Measurements from ENCODE around the gene FAM83D.

Gene FAM83D, protein sequence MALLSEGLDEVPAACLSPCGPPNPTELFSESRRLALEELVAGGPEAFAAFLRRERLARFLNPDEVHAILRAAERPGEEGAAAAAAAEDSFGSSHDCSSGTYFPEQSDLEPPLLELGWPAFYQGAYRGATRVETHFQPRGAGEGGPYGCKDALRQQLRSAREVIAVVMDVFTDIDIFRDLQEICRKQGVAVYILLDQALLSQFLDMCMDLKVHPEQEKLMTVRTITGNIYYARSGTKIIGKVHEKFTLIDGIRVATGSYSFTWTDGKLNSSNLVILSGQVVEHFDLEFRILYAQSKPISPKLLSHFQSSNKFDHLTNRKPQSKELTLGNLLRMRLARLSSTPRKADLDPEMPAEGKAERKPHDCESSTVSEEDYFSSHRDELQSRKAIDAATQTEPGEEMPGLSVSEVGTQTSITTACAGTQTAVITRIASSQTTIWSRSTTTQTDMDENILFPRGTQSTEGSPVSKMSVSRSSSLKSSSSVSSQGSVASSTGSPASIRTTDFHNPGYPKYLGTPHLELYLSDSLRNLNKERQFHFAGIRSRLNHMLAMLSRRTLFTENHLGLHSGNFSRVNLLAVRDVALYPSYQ

DNA sequence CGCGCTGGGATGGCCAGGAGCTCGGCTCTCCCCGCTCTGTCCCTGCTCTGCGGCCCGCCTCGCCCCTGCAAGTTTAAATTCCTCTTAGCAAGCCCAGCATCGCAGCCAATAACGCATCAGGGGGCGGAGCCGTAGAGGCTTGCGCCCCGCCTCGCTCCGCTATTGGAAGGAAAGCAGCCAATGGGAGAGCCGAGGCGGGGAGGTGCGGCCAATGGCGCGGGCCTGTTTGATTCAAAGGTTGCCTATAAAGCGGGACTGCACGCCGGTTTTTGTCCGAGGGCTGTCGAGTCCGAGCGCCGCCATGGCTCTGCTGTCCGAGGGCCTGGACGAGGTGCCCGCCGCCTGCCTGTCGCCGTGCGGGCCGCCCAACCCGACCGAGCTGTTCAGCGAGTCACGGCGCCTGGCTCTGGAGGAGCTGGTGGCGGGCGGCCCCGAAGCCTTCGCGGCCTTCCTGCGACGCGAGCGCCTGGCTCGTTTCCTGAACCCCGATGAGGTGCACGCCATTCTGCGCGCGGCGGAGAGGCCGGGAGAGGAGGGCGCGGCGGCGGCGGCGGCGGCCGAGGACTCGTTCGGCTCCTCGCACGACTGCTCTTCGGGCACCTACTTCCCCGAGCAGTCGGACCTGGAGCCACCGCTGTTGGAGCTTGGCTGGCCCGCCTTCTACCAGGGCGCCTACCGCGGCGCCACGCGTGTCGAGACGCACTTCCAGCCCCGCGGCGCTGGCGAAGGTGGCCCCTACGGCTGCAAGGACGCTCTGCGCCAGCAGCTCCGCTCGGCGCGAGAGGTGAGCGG lies at the start of gene FAM83D:
Gene FAM83D, plus strand, starts transcription at position 276 of the 792 bp plus-strand sequence. Its CDS starts 26 bp downstream, at position 302.
- DNase-seq = peak; percentile 96

DNA sequence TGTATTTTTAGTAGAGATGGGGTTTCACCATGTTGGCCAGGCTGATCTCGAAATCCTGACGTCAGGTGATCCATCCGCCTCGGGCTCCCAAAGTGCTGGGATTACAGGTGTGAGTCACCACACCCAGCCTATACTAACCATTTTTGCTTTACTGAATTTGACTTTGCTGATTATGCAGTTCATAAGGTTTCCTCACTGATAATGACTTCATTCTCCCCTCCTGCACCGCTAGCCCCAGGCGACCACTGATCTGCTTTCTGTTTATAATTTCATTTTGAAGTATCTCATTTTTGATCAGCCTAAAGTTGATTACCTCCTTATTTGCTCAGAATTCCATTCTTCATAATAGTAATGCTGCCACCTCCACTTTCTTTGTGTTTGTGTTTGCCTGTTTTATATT lies 48.7 kb upstream of the FAM83D start:
- DNase-seq = no peak

DNA sequence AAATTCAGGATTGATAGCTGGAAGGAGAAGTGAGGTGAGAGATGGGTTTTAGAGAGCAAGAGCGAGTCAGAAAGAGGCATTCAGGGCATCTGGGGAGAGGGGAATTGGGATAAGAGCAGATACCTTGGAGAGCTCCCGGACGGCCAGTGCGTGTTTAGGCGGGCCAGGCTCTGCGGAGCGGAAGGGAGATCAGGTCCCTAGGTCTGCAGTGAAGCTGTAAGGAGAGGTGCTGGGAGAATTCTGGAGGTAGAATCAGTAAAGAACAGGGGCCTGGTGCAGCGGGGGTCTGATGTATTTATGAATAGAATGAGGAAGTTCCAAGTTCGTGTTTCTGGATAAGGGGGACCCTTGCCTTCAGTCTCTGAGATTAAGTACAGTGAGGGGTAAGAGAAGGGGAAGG lies 47.4 kb upstream of the FAM83D start:
- no peak for DNase-seq

DNA sequence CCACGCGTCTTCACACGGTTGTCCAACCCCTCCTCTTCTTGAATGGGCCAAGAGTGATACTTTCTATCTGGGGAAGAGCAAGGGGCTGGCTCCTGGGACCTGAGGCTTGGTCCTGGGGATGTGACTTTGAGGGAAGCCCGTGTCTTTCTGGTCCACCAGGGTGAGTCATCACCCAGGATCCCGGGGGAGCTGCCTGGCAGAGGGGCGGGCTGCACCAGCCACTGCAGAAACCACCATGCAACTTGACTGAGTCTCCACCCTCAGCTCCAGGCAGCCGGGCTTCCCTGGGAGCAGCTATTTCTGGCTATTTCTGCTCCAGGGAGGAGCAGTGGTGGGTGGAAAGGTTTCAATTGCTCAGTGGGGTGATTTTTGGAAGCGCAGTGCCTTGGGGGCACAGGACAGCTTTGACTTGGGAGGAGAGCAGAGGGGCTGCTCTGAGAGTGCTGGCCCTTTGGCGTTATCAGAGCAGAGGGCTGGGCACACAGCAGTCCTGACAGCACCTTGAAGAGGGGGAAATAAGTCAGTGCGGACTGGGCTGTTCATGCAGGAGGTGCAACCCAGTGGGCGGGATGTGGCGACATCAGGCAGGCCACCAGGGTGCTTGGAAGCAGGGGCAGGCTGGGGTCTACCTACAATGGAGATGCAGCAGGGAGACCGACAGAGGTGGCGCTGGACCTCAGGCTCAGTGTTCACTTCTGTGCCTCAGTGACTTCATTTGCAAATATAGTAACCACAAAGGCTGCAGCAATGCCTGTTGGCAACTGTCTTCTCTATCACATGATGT lies 45.1 kb upstream of the FAM83D start:
- no peak for DNase-seq

DNA sequence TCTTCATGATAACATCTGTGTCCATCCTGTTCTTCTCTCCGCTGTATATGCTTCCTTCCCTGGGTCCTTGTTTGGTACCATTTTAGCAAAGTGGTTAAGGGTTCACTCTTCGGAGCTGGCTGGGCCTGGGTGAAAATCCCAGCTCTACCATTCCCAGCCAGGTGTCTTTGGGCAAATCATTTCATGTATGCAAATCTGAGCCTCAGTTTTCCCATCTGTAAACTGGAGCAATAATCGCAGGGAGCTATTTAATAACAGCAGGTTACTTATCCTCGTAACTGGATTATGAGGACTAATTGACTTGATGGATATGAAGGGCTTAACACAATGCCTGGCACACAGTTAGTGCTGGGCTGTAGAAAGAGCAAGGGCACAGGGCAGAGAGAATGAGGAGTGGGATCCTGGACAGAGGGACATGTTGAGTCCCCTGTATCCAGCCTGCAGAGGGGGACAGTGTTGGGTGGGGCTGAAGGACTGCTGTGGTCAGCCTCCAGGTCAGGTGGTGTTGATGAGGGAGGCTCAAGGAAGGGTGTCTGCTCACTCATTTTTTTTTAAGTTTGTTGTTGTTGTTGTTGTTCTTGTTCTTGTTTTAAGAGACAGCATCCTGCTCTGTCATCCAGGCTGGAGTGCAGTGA lies 44.3 kb upstream of the FAM83D start:
- DNase-seq = no peak

DNA sequence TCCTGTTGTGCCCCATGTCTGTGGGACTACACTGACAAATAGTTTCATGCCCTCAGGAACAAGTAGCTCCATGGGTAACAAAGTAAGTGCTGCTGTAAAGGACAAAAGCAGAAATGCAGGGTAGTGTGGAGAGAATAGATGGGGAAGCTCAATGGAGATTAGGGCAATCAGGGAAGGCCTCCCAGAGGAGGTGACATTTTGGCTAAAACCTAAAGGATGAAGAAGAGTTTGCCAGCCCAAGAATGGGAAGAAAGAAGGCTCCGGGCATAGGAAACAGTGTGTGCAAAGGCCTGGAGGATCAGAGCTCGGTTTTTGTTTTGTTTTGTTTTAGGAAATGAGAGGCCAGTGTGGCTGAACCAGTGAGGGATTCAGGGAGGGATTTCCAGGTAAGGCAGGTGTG lies 43.6 kb upstream of the FAM83D start:
- DNase-seq = no peak

DNA sequence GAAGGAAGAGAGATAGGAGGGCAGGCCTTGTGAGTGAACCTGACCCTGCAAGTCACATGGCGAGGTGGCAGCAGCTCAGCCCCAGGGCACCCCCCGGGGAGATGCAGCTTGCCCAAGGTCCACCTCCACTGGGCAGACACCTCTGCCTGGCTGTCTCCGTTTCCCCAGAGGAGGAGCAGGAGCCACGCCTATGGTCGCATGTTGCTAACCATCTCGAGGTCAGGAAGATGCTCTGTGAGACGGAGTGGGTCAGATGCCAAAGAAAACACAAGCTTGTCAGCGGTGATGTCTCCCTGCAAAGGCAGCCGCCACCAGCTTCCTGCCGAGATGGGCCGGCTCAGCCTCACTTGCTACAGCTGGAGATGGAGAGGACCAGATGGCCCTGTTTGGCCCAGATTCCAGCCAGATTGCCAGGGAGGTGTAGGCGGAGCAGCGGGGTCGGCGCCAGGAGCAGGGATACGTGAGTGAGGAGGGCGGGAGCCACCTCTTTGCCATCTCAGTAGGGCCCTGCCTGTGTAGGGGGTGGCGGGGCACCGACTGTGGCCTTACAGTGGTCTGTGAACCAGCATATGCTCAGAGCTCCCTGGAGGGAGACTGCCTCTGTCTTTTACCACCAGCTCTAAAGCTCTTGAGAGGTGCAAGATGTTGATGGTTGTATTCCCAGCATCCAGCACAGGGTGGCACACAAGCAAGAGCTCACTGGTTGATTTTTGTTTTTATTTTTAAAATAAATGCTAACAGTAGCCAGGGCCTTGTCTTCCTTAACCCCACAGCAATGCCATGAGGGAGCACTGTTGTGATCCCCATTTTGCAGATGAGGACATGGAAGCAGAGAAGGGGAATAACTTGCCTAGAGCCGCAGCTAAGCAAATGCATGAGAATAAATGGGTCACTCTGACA lies 42.9 kb upstream of the FAM83D start:
- DNase-seq = no peak

DNA sequence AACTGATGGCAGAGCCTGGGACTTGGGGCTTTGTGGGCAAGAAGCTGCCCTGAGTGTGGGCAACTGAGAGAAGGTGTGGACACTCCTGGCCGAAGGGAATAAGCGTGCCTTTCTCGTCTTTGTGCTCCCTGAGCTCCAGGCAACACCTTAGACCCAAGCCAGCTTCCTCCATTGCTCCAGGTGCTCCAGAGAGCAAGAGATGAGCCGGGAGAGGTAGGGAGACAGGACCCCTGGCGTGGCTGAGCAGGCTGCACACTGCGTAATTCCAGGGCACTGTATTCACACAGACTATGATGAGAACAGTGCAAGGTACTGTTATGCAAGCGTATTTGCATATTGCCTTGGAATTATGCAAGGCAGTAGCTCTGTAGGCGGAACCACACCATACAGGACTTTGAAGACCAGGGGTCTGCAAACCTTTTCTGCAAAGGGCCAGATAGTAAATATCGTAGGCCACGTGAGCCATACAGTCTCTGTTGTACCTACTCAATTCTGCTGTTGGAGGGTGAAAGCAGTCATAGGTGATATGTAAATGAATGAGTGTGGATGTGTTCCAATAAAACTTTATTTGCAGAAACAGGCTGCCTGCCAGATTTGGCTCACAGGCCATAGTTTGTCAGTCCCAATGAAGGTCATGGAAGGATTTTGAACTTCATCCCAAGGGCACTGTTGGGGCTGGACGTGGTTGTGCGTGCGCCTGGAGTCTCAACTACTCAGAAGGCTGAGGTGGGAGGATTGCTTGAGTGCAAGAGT lies 42.1 kb upstream of the FAM83D start:
- DNase-seq = no peak

DNA sequence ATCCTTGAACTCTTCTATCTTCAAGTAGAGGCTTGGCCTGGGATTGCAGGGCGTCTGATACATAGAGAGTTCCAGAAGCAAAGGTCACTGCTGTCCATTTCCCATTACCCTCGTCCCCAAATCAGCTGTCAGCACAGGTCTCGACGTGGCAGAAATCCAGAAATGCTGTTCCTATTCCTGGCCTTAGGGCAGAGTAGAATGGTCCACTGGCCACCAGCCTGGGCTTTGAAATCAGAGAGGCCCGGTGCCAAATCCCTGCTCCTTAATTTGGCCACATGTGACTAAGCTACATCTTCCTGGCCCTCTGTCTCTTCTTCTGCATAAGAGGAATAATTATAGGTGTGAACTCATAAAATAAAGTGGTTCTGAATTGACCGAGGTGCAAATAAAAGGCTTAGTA lies 40.9 kb upstream of the FAM83D start:
- no peak for DNase-seq

DNA sequence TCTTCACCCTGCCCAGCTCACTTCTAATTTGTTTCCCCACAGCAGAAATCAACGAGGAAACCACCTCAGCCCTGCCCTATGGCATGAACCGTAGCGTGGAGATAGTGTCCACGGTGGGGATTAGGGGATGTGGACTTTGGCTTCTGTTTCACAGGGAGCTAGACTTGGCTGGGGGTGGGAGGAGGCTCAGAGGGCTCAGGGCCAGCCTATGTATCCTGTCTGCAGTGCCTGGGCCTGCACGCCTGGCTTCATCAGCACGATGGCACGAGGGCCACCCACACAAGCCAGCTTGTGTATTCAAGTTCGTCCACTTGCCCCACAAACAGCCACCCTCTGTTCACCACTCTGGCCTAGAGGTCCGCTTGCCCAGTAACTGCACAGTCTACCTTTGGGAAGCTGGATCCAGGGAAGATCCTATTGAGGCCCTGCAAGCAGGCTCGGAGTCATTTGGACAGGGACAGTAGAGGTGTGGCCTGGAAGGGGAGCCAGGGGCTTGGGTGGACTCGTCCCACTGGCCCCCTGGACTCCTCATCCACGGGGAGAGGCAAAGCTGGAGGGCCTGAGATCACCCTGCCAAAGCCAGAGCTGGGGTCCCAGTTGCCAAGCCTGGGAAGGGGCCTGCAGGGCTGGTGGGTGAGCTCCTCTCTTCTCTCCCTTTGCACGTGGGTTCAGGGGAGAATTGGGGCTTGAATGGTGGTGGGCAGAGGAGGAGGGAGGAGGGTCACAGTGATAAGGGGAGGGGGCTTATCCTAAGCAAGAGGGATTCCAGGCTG lies 38.0 kb upstream of the FAM83D start:
- no peak for DNase-seq

DNA sequence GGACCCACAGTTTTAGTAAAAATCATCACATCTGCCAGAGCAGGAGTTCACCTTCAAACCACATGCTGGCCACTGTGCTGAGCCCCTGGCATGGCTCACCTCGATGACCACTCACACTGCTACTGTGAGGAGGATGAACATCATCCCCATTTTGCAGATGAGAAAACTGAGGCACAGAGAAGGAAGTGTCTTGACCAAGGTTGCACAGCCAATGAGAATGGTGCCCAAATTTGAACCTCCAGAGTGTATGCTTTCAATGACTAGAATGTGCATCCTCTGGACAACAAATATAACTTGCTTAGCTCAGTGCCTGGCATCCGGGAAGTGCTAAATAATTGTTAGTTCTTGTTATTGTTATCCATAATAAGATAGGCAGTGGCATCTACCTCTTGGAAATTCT lies 37.2 kb upstream of the FAM83D start:
- DNase-seq = no peak

DNA sequence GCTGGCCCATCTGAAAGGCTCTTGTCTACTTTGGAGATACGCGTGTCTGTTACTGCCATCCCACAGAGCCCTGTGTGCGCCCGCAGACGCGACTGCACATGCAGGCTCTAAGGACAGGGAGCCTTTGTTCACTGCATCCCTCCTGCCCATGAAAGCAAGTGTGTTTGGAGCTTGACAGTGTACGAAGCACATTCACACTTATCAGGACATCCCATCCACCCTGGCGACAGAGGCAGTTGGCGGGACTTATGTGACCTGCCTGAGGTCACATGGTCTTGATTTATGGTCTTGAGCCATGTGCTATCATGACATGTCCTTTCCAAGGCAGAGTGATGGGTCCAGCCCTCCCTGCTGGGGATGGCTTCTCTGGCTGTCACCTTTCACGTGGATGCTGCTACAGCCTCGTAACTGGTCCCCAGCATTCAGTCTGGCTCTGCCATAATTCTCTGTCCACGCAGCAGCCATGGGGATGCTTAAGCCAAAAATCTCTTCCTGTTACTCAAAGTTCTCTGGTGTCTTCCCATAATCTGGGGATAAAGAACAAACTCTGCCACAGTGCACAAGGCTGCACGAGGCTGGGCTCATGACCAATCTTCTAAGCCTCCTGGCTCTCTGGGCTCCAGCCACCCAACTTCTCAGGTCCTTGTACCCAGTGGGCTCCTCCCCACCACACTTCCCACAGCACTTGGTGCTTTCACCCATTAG lies 36.3 kb upstream of the FAM83D start:
- DNase-seq = no peak

DNA sequence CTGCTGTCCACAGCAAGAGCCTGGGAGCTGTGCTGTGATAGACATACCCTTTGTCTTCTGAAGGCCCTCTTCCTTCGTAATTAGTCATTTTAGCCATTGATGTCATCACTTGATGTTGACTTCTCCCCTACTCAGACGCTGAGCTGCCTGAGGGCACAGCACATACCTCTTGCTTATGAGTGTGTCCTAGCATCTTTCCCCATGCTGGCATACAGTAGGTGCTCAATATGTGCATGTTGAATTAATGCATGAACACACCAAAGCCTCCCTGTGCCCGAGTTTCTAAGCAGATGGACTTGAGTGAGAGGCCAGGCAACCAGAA lies 35.8 kb upstream of the FAM83D start:
- no peak for DNase-seq

DNA sequence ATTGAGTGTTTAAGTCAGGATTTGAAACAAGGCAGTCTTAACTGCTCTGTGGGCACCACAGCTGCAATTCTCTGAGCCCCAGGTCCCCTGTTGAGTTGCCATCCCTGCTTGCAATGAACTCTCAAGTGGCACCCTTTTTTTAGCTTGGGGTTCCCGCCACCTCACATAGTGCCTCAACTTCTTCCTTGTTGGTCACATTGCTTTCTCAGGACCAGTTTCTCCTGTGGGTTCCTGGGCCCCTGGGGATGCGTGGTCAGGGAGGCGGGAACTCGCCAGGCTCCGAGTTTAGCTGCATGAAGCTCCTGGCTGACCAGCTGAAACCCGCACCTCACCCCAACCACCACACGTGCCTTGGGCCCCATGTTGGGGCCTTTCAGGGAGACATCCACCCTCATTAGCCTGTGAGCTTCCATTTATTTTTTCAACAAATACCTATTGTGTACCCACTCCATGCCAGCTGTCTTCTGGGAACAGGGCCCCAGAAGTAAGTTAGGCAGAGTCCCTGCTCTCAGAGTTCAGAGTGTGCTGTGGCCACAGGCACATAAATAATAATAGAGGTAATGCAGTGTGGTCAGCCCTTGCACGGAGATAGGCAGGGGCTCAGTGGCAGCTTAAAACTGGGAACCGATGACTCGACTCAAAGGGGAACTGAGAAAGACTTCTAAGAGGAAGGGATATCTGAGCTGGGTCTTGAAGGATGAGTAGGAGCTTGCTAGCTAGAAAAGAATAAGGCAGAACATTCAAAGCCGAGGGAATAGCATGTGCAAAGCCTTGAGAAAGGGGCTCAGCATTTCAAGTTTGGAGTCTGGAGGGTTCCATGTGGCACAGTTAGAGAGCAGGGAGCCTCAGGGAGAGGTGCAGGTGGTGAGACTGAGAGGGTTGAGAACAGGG lies 33.9 kb upstream of the FAM83D start:
- no peak for DNase-seq

DNA sequence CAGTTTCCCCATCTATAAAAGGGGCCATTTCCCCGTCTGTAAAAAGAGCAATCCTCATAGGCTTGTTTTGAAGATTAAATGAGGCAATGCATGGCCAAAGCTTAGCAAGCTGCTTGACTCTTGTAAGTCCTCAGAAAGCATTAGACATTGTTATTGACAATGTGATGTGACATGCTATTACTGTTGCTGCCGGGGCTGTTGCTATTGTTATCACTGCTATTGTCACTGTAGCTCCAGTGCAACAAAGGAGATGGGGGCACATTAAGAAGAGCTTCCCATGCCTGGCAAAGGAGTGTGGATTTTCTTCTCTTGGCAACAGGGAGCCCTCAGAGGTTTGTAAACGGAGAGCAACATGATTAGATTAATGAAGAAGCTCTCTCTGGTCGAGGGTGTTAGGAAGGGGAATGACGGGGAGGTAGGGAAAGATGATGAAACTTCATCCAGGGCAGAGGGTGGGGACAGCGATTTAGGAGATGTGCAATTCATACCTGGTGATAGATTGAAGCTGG lies 33.1 kb upstream of the FAM83D start:
- no peak for DNase-seq

DNA sequence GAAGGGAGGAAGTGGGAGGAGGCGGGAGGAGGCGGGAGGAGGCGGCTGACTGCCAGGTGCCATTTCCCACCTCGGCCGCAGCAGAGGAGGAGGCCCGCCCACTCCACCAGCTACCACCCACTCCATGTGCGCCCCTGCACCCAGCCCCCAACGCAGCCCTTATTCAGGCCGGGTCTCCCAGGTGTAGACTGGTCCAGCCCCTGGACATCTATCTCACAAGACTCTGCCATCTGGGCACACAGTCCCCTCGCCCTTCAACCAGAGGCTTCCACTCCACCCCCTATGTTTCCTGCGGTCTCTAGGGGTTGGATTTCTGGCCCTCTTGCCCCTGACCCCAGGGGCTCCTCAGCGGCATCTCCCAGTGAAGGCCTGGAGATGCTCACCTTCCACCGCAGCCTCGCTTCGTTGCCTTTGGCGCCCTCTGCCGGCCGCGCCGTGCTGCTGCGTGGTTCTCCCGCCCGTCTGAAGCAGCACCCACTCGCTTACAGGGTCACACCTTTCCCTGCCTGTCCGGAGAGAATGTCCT lies 32.6 kb upstream of the FAM83D start:
- DNase-seq = no peak

DNA sequence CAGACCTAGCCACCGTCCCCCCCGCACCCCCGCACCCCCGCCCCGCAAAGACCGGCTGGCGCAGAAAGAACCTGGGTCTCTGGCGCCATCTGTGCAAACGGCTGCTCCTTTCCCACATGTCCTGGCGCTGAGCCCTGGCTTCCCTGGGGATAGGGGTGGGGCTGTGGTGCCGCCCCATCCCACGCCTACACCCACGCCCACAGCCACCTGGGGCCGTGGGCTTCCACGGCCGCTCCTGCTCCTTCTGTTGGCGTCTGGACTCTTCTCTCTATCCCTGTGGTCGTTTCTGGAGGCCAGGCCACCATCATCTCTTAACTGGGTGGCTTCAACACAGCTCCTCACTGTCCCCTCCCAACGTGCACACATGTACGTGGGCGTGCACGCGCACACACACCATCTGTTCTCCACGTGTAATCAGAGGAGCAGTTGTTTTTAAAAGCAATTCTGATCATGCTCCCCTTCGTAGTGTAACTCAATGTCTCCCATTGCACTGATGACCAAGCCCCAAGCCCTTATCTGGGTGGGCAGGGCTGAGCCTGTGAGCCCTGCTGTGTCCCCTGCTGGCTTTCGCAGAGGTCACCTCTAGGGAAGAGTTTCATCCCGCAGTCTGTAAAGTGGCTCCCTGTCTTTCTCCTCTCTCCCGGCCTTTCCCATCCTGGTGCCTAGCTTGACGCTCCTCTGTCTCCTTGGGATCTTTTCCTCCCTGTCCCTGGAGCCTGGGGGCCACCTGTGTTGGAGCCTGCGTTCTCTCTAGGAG lies 31.9 kb upstream of the FAM83D start:
- DNase-seq = no peak

All from kidney glomerular epithelial cell (primary cell).